Liver (tissue), 3 donors: ENCODE measurements around the gene ELAVL1.

Experiments used
- CTCF ChIP-seq: fragments of 150-350 bp; IDR thresholded peaks from 2 replicates; pipeline ENCODE4 v1.5.1; 2017; ENCODE audit warnings: improper control_type of control experiment, low read depth, low read length; ENCODE audit not compliant: missing input control
- JUND ChIP-seq, 2 donors: IDR thresholded peaks; 2 replicates each; pipeline ENCODE4 v1.6.1; 2016; ENCODE audit warnings: antibody characterized with exemption in 2 of 2
- MAX ChIP-seq: IDR thresholded peaks from 2 replicates; pipeline ENCODE4 v1.6.1; 2016; ENCODE audit warnings: antibody characterized with exemption
- NR2F2 ChIP-seq: IDR thresholded peaks from 2 replicates; pipeline ENCODE4 v1.6.1; 2016; ENCODE audit warnings: antibody characterized with exemption
- RAD21 ChIP-seq, 2 donors: IDR thresholded peaks; 2 replicates each; pipeline ENCODE4 v1.6.1; 2016; ENCODE audit warnings: antibody characterized with exemption in 2 of 2, mild to moderate bottlenecking in 2 of 2
- REST ChIP-seq: IDR thresholded peaks from 2 replicates; pipeline ENCODE4 v1.6.1; 2016; ENCODE audit warnings: antibody characterized with exemption, mild to moderate bottlenecking
- SP1 ChIP-seq: IDR thresholded peaks from 2 replicates; pipeline ENCODE4 v1.6.1; 2018; ENCODE audit warnings: antibody characterized with exemption, mild to moderate bottlenecking
- TAF1 ChIP-seq: conservative IDR thresholded peaks from 2 replicates; pipeline ENCODE4 v1.6.1; 2016; ENCODE audit warnings: antibody characterized with exemption, mild to moderate bottlenecking
- ZBTB33 ChIP-seq: IDR thresholded peaks from 2 replicates; pipeline ENCODE4 v1.6.1; 2016; ENCODE audit warnings: antibody characterized with exemption
- donor health status: healthy.
- donor health status: healthy.

GRCh38 chr19:7997809-7998480, 7.5 kb downstream of the ELAVL1 start:
- TF ChIP-seq CTCF (no peak), REST (no peak), SP1 (no peak), TAF1 (no peak), MAX (no peak), RAD21 (IDR thresholded peaks at IDR 0.05) (no peak), JUND (IDR thresholded peaks at IDR 0.05) (no peak), ZBTB33 (no peak), NR2F2 (no peak)
